GM12878 (cell line): Measurements from ENCODE around the gene ROCK1. TPM values are rescaled to one million over a fixed set of nuclear protein-coding genes. Genes with fewer than 3 reads are reported as not detected.

Experiments used
- ATAC-seq: fragments of 200-7000 bp; cut with Tn5 transposase; 3 replicates; pipeline ENCODE4 v1.9.1; 2020; ENCODE audit warnings: mild to moderate bottlenecking, moderate library complexity
- BruUV-seq: library from RNA; stranded (reverse); fragments of 400-500 nt; replicated peaks from 2 replicates; lab custom pipeline; 2021; lab: Mats Ljungman, UMichigan
- CTCF ChIA-PET: fragments of 300-600 bp; sonication (Branson Sonifier 250); formaldehyde crosslinking; extraction: SDS; loops from one replicate; lab custom pipeline; 2021; ENCODE audit warnings: inconsistent platforms; lab: Yijun Ruan, JAX
- POLR2A ChIA-PET: fragments of 350-600 bp; formaldehyde crosslinking; extraction: SDS; loops from one replicate; lab custom pipeline; 2021; ENCODE audit warnings: inconsistent platforms; lab: Charles Lee
- RAD21 ChIA-PET: fragments of 300-600 bp; sonication (Branson Sonifier 250); formaldehyde crosslinking; loops from one replicate; lab custom pipeline; 2023; ENCODE audit warnings: antibody characterized with exemption; ENCODE audit not compliant: unreplicated experiment; lab: Charles Lee
- SMC1A ChIA-PET: fragments of 300-600 bp; sonication (Branson Sonifier 250); formaldehyde crosslinking; loops from one replicate; lab custom pipeline; 2023; ENCODE audit not compliant: unreplicated experiment, uncharacterized antibody; lab: Charles Lee
- DNase-seq: peaks from one replicate; pipeline ENCODE4 v3.0.0-alpha.2; 2011; ENCODE audit warnings: low read depth, low spot score
- FAIRE-seq: peaks from 3 replicates; lab custom pipeline; 2011; peaks lifted over from hg19 to GRCh38; lab: Jason Lieb, UNC
- H2AFZ ChIP-seq: 2 replicates; pipeline ENCODE4 v1.6.0; 2011; ENCODE audit warnings: low read depth, low read length, control low read depth; ENCODE audit not compliant: control insufficient read depth
- H3K27ac ChIP-seq: 2 replicates; pipeline ENCODE4 v1.5.1; 2011; ENCODE audit warnings: control low read depth; ENCODE audit not compliant: control insufficient read depth, insufficient read depth
- H3K27me3 ChIP-seq, 2 experiments: replicated peaks in 1 of 2; 2 replicates each; pipeline versions ENCODE4 v1.6.0 to v1.6.1; 2011; ENCODE audit warnings: low read length in 1 of 2; ENCODE audit not compliant: control insufficient read depth in 2 of 2, insufficient read depth in 2 of 2
- H3K36me3 ChIP-seq, 2 experiments: 2 replicates each; pipeline ENCODE4 v1.5.1; 2011; ENCODE audit warnings: low read length in 1 of 2; ENCODE audit not compliant: control insufficient read depth in 2 of 2, insufficient read depth in 2 of 2
- H3K4me1 ChIP-seq: 2 replicates; pipeline ENCODE4 v1.6.1; 2011; ENCODE audit warnings: mild to moderate bottlenecking, low read length, moderate library complexity, mixed read lengths; ENCODE audit not compliant: control insufficient read depth, insufficient read depth
- H3K4me2 ChIP-seq: 2 replicates; pipeline ENCODE4 v1.6.0; 2011; ENCODE audit warnings: control low read depth; ENCODE audit not compliant: control insufficient read depth, insufficient read depth
- H3K4me3 ChIP-seq: fragments of 200-600 bp; sonication (generic); 2 replicates; pipeline ENCODE4 v1.5.1; 2016
- H3K79me2 ChIP-seq: 2 replicates; pipeline ENCODE4 v1.6.0; 2011; ENCODE audit warnings: low read length; ENCODE audit not compliant: control insufficient read depth, insufficient read depth
- H3K9ac ChIP-seq: 2 replicates; pipeline ENCODE4 v1.8.0; 2011; ENCODE audit warnings: low read length, control low read depth, mixed read lengths; ENCODE audit not compliant: control insufficient read depth, insufficient read depth
- H3K9me3 ChIP-seq: replicated peaks from 3 replicates; pipeline ENCODE4 v1.5.1; 2011; ENCODE audit warnings: mild to moderate bottlenecking, low read length; ENCODE audit not compliant: control insufficient read depth, insufficient read depth
- H4K20me1 ChIP-seq: 2 replicates; pipeline ENCODE4 v1.6.0; 2011; ENCODE audit not compliant: control insufficient read depth, insufficient read depth
- BMI1 ChIP-seq: fragments of 450-650 bp; IDR thresholded peaks from 2 replicates; pipeline ENCODE4 v1.6.1; 2016; ENCODE audit warnings: mild to moderate bottlenecking, moderate library complexity, borderline replicate concordance
- BRCA1 ChIP-seq: IDR thresholded peaks from 2 replicates; pipeline ENCODE4 v1.6.1; 2011; ENCODE audit warnings: low read depth, low read length, improper control_type of control experiment
- E4F1 ChIP-seq: fragments of 450-650 bp; IDR thresholded peaks from 2 replicates; pipeline ENCODE4 v1.6.1; 2018; ENCODE audit warnings: borderline replicate concordance, mild to moderate bottlenecking; ENCODE audit not compliant: partially characterized antibody
- NFYA ChIP-seq: IDR thresholded peaks from 2 replicates; pipeline ENCODE4 v1.6.1; 2011; ENCODE audit warnings: low read depth, mild to moderate bottlenecking, low read length, improper control_type of control experiment, borderline replicate concordance
- POU2F2 ChIP-seq: IDR thresholded peaks from 3 replicates; pipeline ENCODE4 v1.6.1; 2011; ENCODE audit warnings: low read depth, mild to moderate bottlenecking, low read length, borderline replicate concordance
- TCF12 ChIP-seq: IDR thresholded peaks from 2 replicates; pipeline ENCODE4 v1.6.1; 2011; ENCODE audit warnings: low read depth, mild to moderate bottlenecking, low read length
- ZBTB11 ChIP-seq: fragments of 450-650 bp; formaldehyde crosslinking; IDR thresholded peaks from 2 replicates; pipeline ENCODE4 v1.5.0; 2022; ENCODE audit warnings: mild to moderate bottlenecking, missing genetic modification characterization
- in situ Hi-C: fragments of 300-500 bp; cut with MboI; formaldehyde crosslinking; loops from 9 replicates; pipeline ENCODE4 v1.14.3; 2018; ENCODE audit warnings: mixed read lengths
- intact Hi-C: fragments of 100-400 bp; cut with micrococcal nuclease; formaldehyde crosslinking; loops from one replicate; pipeline ENCODE4 v1.14.2; 2022; ENCODE audit not compliant: unreplicated experiment
- polyA plus RNA-seq, 11 experiments: library from polyadenylated mRNA; depleted of rRNA in 4 of 11; unstranded in 6 of 11; stranded (reverse) in 5 of 11; fragments of >200 nt; fragmentation: Nextera tagmentation in 4 of 11; fragmentation: Illumina TruSeq in 1 of 11; extraction: Ambion mirVana in 4 of 11; extraction: Trizol in 1 of 11; gene quantifications; 1 replicate in 1 of 11; 2 replicates in 10 of 11; pipeline versions ENCODE4 v1.2.1 to v1.2.3, GENCODE V29; 2011 to 2016; ENCODE audit warnings: inconsistent platforms in 2 of 11, missing spikeins in 2 of 11, low read depth in 1 of 11
- total RNA-seq, 4 experiments: library from RNA; depleted of rRNA in 3 of 4; stranded (reverse); fragments of >200 nt in 3 of 4; fragmentation: Illumina TruSeq in 1 of 4; extraction: Trizol in 1 of 4; gene quantifications; 2 replicates each; pipeline versions ENCODE4 v1.2.1 to v1.2.3, GENCODE V29; 2013 to 2021

The ROCK1 gene
- total and polyA plus RNA-seq, 10 of the 15 experiments (the other 5 are each of a cell fraction or from before 2014, with no cell fraction given): 14.8 to 46.6 (median 29.5) TPM

- DNase-seq: no peak
- ChIA-PET SMC1A (no interaction called here), POLR2A (no interaction called here), CTCF (no interaction called here), RAD21 (no interaction called here)
- FAIRE-seq: no peak
- Histone ChIP-seq H2AFZ (no peak overlapping the region), H3K4me2 (no peak overlapping the region), H3K4me3 (no peak overlapping the region), H3K27ac (no peak overlapping the region), H3K9me3 (peaks cover 10% of the 10 kb centered on the region), H3K4me1 (no peaks in the 10 kb centered on the region), H3K36me3 (no peaks in the 10 kb centered on the region; a peak in 1 of 4 replicates), H4K20me1 (no peaks in the 10 kb centered on the region), H3K9ac (no peak overlapping the region), H3K79me2 (peaks cover 92% of the 10 kb centered on the region), H3K27me3 (no peaks in the 10 kb centered on the region)
- no peak for ATAC-seq
- no peak for TF ChIP-seq E4F1
- TF ChIP-seq NFYA: no peak
- TF ChIP-seq BRCA1: no peak
- no peak for TF ChIP-seq TCF12
- TF ChIP-seq BMI1: no peak
- TF ChIP-seq POU2F2: no peak
- no peak for TF ChIP-seq ZBTB11 (CRISPR knock-in tag)
- in situ Hi-C loops: loop anchor here (25.0 kb wide), 1 partner anchor 104 kb away; no protein-coding TSS in a partner anchor
- intact Hi-C loops: no loop called here
- BruUV-seq: no TSS peak
Measured at GRCh38 chr18:21083017-21083416, 28.6 kb downstream of the ROCK1 start.
